Endodermal cell (in vitro differentiated cells): ENCODE measurements around the gene ACSM2B. TPM values are rescaled to one million over a fixed set of nuclear protein-coding genes. Genes with fewer than 3 reads are reported as not detected.
A peak's percentile ranks its signal among the peaks of the same experiment; 100 is the strongest.
"Not testable (repeated sequence)": the region's sequence is repeated elsewhere in the genome, so short reads cannot be mapped to it uniquely, and the experiment has no call there.

ENCODE experiments used
- DNase-seq: peaks from one replicate; pipeline ENCODE4 v3.0.0-alpha.2; 2017
- H3K27ac ChIP-seq: 2 replicates; pipeline ENCODE4 v1.5.1; 2013; ENCODE audit warnings: mild to moderate bottlenecking, low read depth, low read length, moderate library complexity
- H3K27me3 ChIP-seq: 2 replicates; pipeline ENCODE4 v1.6.1; 2013; ENCODE audit warnings: mild to moderate bottlenecking, low read length, moderate library complexity; ENCODE audit not compliant: insufficient read depth, control insufficient read depth, poor library complexity, severe bottlenecking
- H3K36me3 ChIP-seq: 2 replicates; pipeline ENCODE4 v1.7.0; 2013; ENCODE audit warnings: mild to moderate bottlenecking, low read length, moderate library complexity; ENCODE audit not compliant: control insufficient read depth, insufficient read depth
- H3K4me1 ChIP-seq: one replicate; pipeline ENCODE4 v1.7.0; 2013; ENCODE audit warnings: low read length; ENCODE audit not compliant: control insufficient read depth, insufficient read depth
- H3K4me3 ChIP-seq: 2 replicates; pipeline ENCODE4 v1.5.1; 2013; ENCODE audit warnings: mild to moderate bottlenecking, low read length, moderate library complexity
- H3K9ac ChIP-seq: 2 replicates; pipeline ENCODE4 v1.6.1; 2013; ENCODE audit warnings: mild to moderate bottlenecking, low read length, moderate library complexity; ENCODE audit not compliant: poor library complexity, severe bottlenecking; ENCODE audit errors: extremely low read depth
- H3K9me3 ChIP-seq: 2 replicates; pipeline ENCODE4 v1.6.1; 2013; ENCODE audit warnings: mild to moderate bottlenecking, low read length, moderate library complexity; ENCODE audit not compliant: control insufficient read depth
- H3K27ac Mint-ChIP-seq: 2 replicates; pipeline ENCODE4 v1.8.0; 2020; ENCODE audit warnings: mixed read lengths
- H3K27me3 Mint-ChIP-seq: 2 replicates; pipeline ENCODE4 v1.8.0; 2021; ENCODE audit warnings: mild to moderate bottlenecking, mixed read lengths; ENCODE audit not compliant: insufficient read depth
- H3K36me3 Mint-ChIP-seq: 2 replicates; pipeline ENCODE4 v1.8.0; 2020; ENCODE audit warnings: low read depth, mixed read lengths
- H3K4me1 Mint-ChIP-seq: 2 replicates; pipeline ENCODE4 v1.8.0; 2020; ENCODE audit warnings: mixed read lengths
- H3K4me3 Mint-ChIP-seq: 2 replicates; pipeline ENCODE4 v1.8.0; 2020; ENCODE audit warnings: mild to moderate bottlenecking, moderate library complexity, mixed read lengths
- H3K9me3 Mint-ChIP-seq: 2 replicates; pipeline ENCODE4 v1.8.0; 2020; ENCODE audit warnings: mild to moderate bottlenecking, mixed read lengths
- CTCF ChIP-seq: fragments of 200-600 bp; sonication (generic); conservative IDR thresholded peaks from 2 replicates; pipeline ENCODE4 v1.5.0; 2021; ENCODE audit warnings: antibody characterized with exemption, mild to moderate bottlenecking
- WGBS, 2 experiments: methylation state at CpG; one replicate each; pipeline versions ENCODE4 v1.1.5 to v1.1.7; 2013; ENCODE audit warnings: missing lambda C conversion rate in 2 of 2, mixed read lengths in 1 of 2; ENCODE audit not compliant: insufficient coverage in 1 of 2, insufficient read length in 1 of 2; 5-methylcytosine and 5-hydroxymethylcytosine counted together
- total RNA-seq, 2 donors: library from RNA; stranded (reverse); fragmentation: NEBNext Ultra II Directional in 1 of 2; extraction: Animal tissue kit (Norgen Biotek cat#: 25700) in 1 of 2; gene quantifications; 2 replicates in 1 of 2; 3 replicates in 1 of 2; pipeline ENCODE4 v1.2.1, GENCODE V29; 2021

ACSM2B gene
- total RNA-seq, 2 donors from 2014 or later: not detected

DNA sequence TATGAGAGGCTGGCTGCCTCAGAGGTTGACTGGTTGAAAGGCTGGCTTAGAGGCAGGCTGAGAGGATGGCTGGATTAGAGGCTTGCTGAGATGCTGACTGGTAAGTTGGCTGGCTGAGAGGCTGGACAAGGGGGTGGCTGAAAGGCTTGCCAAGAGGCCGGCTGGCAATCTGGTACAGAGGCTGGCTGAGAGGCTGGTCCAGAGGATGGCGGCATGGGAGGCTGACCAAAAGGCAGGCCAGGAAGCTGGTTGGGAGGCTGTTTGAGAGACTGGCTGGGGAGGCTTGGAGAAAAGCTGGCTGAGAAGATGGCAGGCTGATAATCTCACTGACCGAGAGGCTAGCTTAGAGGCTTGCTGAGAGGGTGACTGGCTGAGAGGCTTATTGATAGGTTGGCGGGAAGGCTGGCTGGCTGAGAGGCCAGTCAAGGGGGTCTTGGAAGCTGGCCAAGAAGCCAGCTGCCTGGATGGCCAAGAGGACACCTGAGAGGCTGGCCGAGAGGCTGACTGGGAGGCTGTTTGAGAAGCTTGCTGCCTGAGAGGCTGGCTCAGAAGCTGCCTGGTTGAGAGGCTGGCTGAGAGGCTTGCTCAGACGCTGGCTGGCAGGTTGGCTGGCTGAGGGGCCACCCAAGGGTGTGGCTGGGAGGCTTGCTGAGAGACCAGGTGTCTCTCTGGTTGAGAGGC lies 34.2 kb upstream of the ACSM2B start:
- Mint-ChIP-seq H3K27ac (no peak overlapping the region), H3K27me3 (peaks cover 9% of the 10 kb centered on the region), H3K36me3 (no peaks in the 10 kb centered on the region), H3K9me3 (peaks cover 4% of the 10 kb centered on the region), H3K4me3 (no peak overlapping the region), H3K4me1 (no peaks in the 10 kb centered on the region)
- 81 to 100% methylated on average over 2 to 6 of the region's 6 CpGs for WGBS, 2 experiments
- no peak overlapping the region for H3K27ac ChIP-seq
- H3K4me1 ChIP-seq: no peaks in the 10 kb centered on the region
- no peak overlapping the region for H3K9ac ChIP-seq
- no peaks in the 10 kb centered on the region for H3K9me3 ChIP-seq
- no peak for TF ChIP-seq CTCF
- no peaks in the 10 kb centered on the region for H3K36me3 ChIP-seq
- H3K27me3 ChIP-seq: no peaks in the 10 kb centered on the region
- no peak overlapping the region for H3K4me3 ChIP-seq
- no peak for DNase-seq

- not testable (repeated sequence) for H3K9me3 Mint-ChIP-seq, H3K4me3 Mint-ChIP-seq, H3K27ac ChIP-seq, H3K36me3 Mint-ChIP-seq, H3K4me3 ChIP-seq, H3K27me3 ChIP-seq, H3K4me1 Mint-ChIP-seq, H3K9ac ChIP-seq, H3K27ac Mint-ChIP-seq, DNase-seq, H3K9me3 ChIP-seq, H3K36me3 ChIP-seq, H3K27me3 Mint-ChIP-seq, H3K4me1 ChIP-seq
- TF ChIP-seq CTCF: peak; percentile 53
- 63 to 67% methylated on average over 9 to 11 of the region's 11 CpGs for WGBS, 2 experiments
These were observed 26.0 kb upstream of the ACSM2B start for GRCh38 chr16:20602205-20602604.

DNA sequence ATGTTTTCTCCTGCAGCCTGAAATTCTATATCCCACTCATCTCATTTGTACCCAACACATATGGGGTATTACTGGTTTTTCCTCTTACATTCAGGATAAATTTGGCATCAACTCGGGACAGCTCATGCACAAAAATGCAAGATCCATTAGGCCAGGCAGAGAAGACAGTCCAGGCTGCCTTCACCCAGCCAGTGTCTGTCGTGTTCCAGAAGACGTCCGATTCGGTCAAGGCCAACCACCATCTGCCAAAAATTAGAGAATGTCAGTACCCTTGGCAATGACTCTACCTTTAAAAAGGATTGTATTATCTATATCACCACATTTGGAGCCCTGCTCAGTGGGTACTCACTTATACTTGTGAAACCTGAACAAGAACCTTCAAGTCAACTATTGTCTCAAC lies 23.3 kb upstream of the ACSM2B start:
- 83 to 85% methylated on average over 2 to 5 of the region's 5 CpGs for WGBS, 2 experiments
- H3K27ac ChIP-seq, H3K36me3 ChIP-seq, H3K9ac ChIP-seq, H3K9me3 ChIP-seq, H3K27ac Mint-ChIP-seq, H3K27me3 Mint-ChIP-seq, H3K9me3 Mint-ChIP-seq, H3K4me1 ChIP-seq, H3K4me3 ChIP-seq, DNase-seq, H3K27me3 ChIP-seq, H3K4me3 Mint-ChIP-seq, H3K4me1 Mint-ChIP-seq, H3K36me3 Mint-ChIP-seq: not testable (repeated sequence)
